ENCODE data around the gene TMEM164. TPM values are rescaled to one million over a fixed set of nuclear protein-coding genes. Genes with fewer than 3 reads are reported as not detected.

The TMEM164 gene
- polyA plus RNA-seq (2013, experiment 1 of 2) = 8.2 TPM
- 7.6 TPM for polyA plus RNA-seq (2013, experiment 2 of 2)

- H3K4me1 ChIP-seq (ENCODE audit: control insufficient read depth, low read depth, low read length) = no peaks in the 10 kb centered on the region
- H4K8ac ChIP-seq (ENCODE audit: low read depth, low read length) = no peak within 1 kb of the TSS
- peak within 1 kb of the TSS; percentile 75 for H3K18ac ChIP-seq (ENCODE audit: low read length)
- H3K27ac ChIP-seq (ENCODE audit: low read depth, low read length) = peak within 1 kb of the TSS; percentile 55
- H3K36me3 ChIP-seq (ENCODE audit: control insufficient read depth, insufficient read depth, low read length) = no peaks in the 10 kb centered on the region
- H4K5ac ChIP-seq (ENCODE audit: low read length) = no peak within 1 kb of the TSS
- H3K4me3 ChIP-seq (ENCODE audit: low read length) = peak within 1 kb of the TSS; percentile 53
- no peaks in the 10 kb centered on the region for H3K79me1 ChIP-seq (ENCODE audit: low read length)
- H3K23ac ChIP-seq (ENCODE audit: low read length) = no peak within 1 kb of the TSS
- DNase-seq = peak; percentile 88
- no peak within 1 kb of the TSS for H2BK15ac ChIP-seq (replicated peaks; ENCODE audit: low read depth)
- no peaks in the 10 kb centered on the region for H3K27me3 ChIP-seq (ENCODE audit: insufficient read depth, low read length, poor library complexity)
- H2BK5ac ChIP-seq (ENCODE audit: low read length) = no peak within 1 kb of the TSS
- H2AK5ac ChIP-seq (ENCODE audit: low read length) = no peak within 1 kb of the TSS
- peak within 1 kb of the TSS; percentile 40 for H3K4me2 ChIP-seq (ENCODE audit: low read length)
- H2BK120ac ChIP-seq (ENCODE audit: low read depth, low read length) = no peak within 1 kb of the TSS
- H3K79me2 ChIP-seq (ENCODE audit: control insufficient read depth, insufficient read depth, low read length) = no peaks in the 10 kb centered on the region
- no CpG with 5 or more reads among the region's 83 CpGs for WGBS (ENCODE audit: extremely low coverage, insufficient coverage, low lambda C conversion rate)
- peak within 1 kb of the TSS; percentile 91 for H3K56ac ChIP-seq (ENCODE audit: low read length)
- peak within 1 kb of the TSS; percentile 27 for H3K4ac ChIP-seq (ENCODE audit: low read depth, low read length)
- peak within 1 kb of the TSS; percentile 80 for H3K9ac ChIP-seq (ENCODE audit: low read length)
Measured at GRCh38 chrX:110002300-110003166, at the start of gene TMEM164. Gene TMEM164 (plus strand): TSS chrX:110003114. CDS start chrX:110003775, 661 bp downstream.

- Histone ChIP-seq H3K27me3 (ENCODE audit: insufficient read depth, low read length, poor library complexity) (no peaks in the 10 kb centered on the region), H2BK120ac (ENCODE audit: low read depth, low read length) (no peak overlapping the region), H3K4ac (ENCODE audit: low read depth, low read length) (no peak overlapping the region), H2BK15ac (replicated peaks; ENCODE audit: low read depth) (no peak overlapping the region), H3K36me3 (ENCODE audit: control insufficient read depth, insufficient read depth, low read length) (no peaks in the 10 kb centered on the region), H3K18ac (ENCODE audit: low read length) (no peak overlapping the region), H4K5ac (ENCODE audit: low read length) (no peak overlapping the region), H3K4me2 (ENCODE audit: low read length) (no peak overlapping the region), H2BK5ac (ENCODE audit: low read length) (no peak overlapping the region), H3K23ac (ENCODE audit: low read length) (no peak overlapping the region), H2AK5ac (ENCODE audit: low read length) (no peak overlapping the region), H3K4me3 (ENCODE audit: low read length) (no peak overlapping the region), H3K9ac (ENCODE audit: low read length) (no peak overlapping the region), H4K8ac (ENCODE audit: low read depth, low read length) (no peak overlapping the region), H3K56ac (ENCODE audit: low read length) (no peak overlapping the region), H3K4me1 (ENCODE audit: control insufficient read depth, low read depth, low read length) (no peaks in the 10 kb centered on the region), H3K27ac (ENCODE audit: low read depth, low read length) (no peak overlapping the region), H3K79me1 (ENCODE audit: low read length) (no peaks in the 10 kb centered on the region), H3K79me2 (ENCODE audit: control insufficient read depth, insufficient read depth, low read length) (no peaks in the 10 kb centered on the region)
- no CpG with 5 or more reads among the region's 2 CpGs for WGBS (ENCODE audit: extremely low coverage, insufficient coverage, low lambda C conversion rate)
- DNase-seq = no peak
Measured at GRCh38 chrX:109954333-109954732, 48.6 kb upstream of the TMEM164 start.

- Histone ChIP-seq H4K5ac (ENCODE audit: low read length) (no peak overlapping the region), H3K9ac (ENCODE audit: low read length) (no peak overlapping the region), H2AK5ac (ENCODE audit: low read length) (no peak overlapping the region), H3K27me3 (ENCODE audit: insufficient read depth, low read length, poor library complexity) (no peaks in the 10 kb centered on the region), H3K4me1 (ENCODE audit: control insufficient read depth, low read depth, low read length) (no peaks in the 10 kb centered on the region), H3K79me2 (ENCODE audit: control insufficient read depth, insufficient read depth, low read length) (no peaks in the 10 kb centered on the region), H2BK15ac (replicated peaks; ENCODE audit: low read depth) (no peak overlapping the region), H3K4me2 (ENCODE audit: low read length) (no peak overlapping the region), H3K36me3 (ENCODE audit: control insufficient read depth, insufficient read depth, low read length) (no peaks in the 10 kb centered on the region), H2BK120ac (ENCODE audit: low read depth, low read length) (no peak overlapping the region), H3K23ac (ENCODE audit: low read length) (no peak overlapping the region), H3K79me1 (ENCODE audit: low read length) (no peaks in the 10 kb centered on the region), H3K4ac (ENCODE audit: low read depth, low read length) (no peak overlapping the region), H3K4me3 (ENCODE audit: low read length) (no peak overlapping the region), H2BK5ac (ENCODE audit: low read length) (no peak overlapping the region), H3K18ac (ENCODE audit: low read length) (no peak overlapping the region), H3K56ac (ENCODE audit: low read length) (no peak overlapping the region), H3K27ac (ENCODE audit: low read depth, low read length) (no peak overlapping the region), H4K8ac (ENCODE audit: low read depth, low read length) (no peak overlapping the region)
- WGBS (ENCODE audit: extremely low coverage, insufficient coverage, low lambda C conversion rate) = no CpG with 5 or more reads among the region's 1 CpG
- no peak for DNase-seq
Measured at GRCh38 chrX:109954955-109955354, 48.0 kb upstream of the TMEM164 start.

DNA sequence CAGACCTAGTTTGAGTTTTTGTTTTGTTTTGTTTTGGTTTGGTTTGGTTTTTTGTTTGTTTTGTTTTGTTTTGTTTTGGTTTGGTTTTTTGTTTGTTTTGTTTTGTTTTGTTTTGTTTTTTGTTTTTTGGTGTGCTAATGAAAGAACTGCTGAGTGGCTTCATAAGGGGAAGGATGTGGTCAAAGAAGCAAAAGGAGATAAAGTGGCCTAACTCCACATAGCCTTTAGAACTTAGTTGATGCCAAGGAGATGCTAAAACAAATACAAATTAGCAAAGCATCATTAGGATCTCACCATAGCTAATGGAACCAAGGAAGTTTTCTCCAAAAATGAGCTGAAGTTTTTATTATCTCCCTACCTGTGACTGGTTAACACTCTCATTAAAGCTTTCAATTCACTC lies 44.6 kb upstream of the TMEM164 start:
- Histone ChIP-seq H3K9ac (ENCODE audit: low read length) (no peak overlapping the region), H2BK5ac (ENCODE audit: low read length) (no peak overlapping the region), H3K18ac (ENCODE audit: low read length) (no peak overlapping the region), H2BK120ac (ENCODE audit: low read depth, low read length) (no peak overlapping the region), H2BK15ac (replicated peaks; ENCODE audit: low read depth) (no peak overlapping the region), H3K4me2 (ENCODE audit: low read length) (no peak overlapping the region), H3K27ac (ENCODE audit: low read depth, low read length) (no peak overlapping the region), H3K79me2 (ENCODE audit: control insufficient read depth, insufficient read depth, low read length) (no peaks in the 10 kb centered on the region), H4K8ac (ENCODE audit: low read depth, low read length) (no peak overlapping the region), H3K23ac (ENCODE audit: low read length) (no peak overlapping the region), H3K27me3 (ENCODE audit: insufficient read depth, low read length, poor library complexity) (no peaks in the 10 kb centered on the region), H3K4me3 (ENCODE audit: low read length) (no peak overlapping the region), H4K5ac (ENCODE audit: low read length) (no peak overlapping the region), H3K4me1 (ENCODE audit: control insufficient read depth, low read depth, low read length) (no peaks in the 10 kb centered on the region), H3K36me3 (ENCODE audit: control insufficient read depth, insufficient read depth, low read length) (no peaks in the 10 kb centered on the region), H3K56ac (ENCODE audit: low read length) (no peak overlapping the region), H2AK5ac (ENCODE audit: low read length) (no peak overlapping the region), H3K79me1 (ENCODE audit: low read length) (no peaks in the 10 kb centered on the region), H3K4ac (ENCODE audit: low read depth, low read length) (no peak overlapping the region)
- DNase-seq = no peak

- H3K4me1 ChIP-seq (ENCODE audit: control insufficient read depth, low read depth, low read length) = no peaks in the 10 kb centered on the region
- H4K8ac ChIP-seq (ENCODE audit: low read depth, low read length) = no peak overlapping the region
- no peaks in the 10 kb centered on the region for H3K79me2 ChIP-seq (ENCODE audit: control insufficient read depth, insufficient read depth, low read length)
- no peak for DNase-seq
- no peaks in the 10 kb centered on the region for H3K27me3 ChIP-seq (ENCODE audit: insufficient read depth, low read length, poor library complexity)
- H3K4ac ChIP-seq (ENCODE audit: low read depth, low read length) = no peak overlapping the region
- H2BK15ac ChIP-seq (replicated peaks; ENCODE audit: low read depth) = no peak overlapping the region
- H3K56ac ChIP-seq (ENCODE audit: low read length) = no peak overlapping the region
- H3K18ac ChIP-seq (ENCODE audit: low read length) = no peak overlapping the region
- no peak overlapping the region for H2BK5ac ChIP-seq (ENCODE audit: low read length)
- no peak overlapping the region for H3K23ac ChIP-seq (ENCODE audit: low read length)
- H3K36me3 ChIP-seq (ENCODE audit: control insufficient read depth, insufficient read depth, low read length) = no peaks in the 10 kb centered on the region
- no peak overlapping the region for H3K4me3 ChIP-seq (ENCODE audit: low read length)
- no peaks in the 10 kb centered on the region for H3K79me1 ChIP-seq (ENCODE audit: low read length)
- H2BK120ac ChIP-seq (ENCODE audit: low read depth, low read length) = no peak overlapping the region
- H3K27ac ChIP-seq (ENCODE audit: low read depth, low read length) = no peak overlapping the region
- H3K9ac ChIP-seq (ENCODE audit: low read length) = no peak overlapping the region
- H4K5ac ChIP-seq (ENCODE audit: low read length) = no peak overlapping the region
- H3K4me2 ChIP-seq (ENCODE audit: low read length) = no peak overlapping the region
- no peak overlapping the region for H2AK5ac ChIP-seq (ENCODE audit: low read length)
Measured at GRCh38 chrX:109959356-109959871, 43.5 kb upstream of the TMEM164 start.
